DOHH2 (cell line): ENCODE data around the gene SEC31A.

Source experiments
- CTCF ChIP-seq: fragments of 200-600 bp; sonication (generic); IDR thresholded peaks from one replicate; pipeline ENCODE4 v1.5.1; 2014; ENCODE audit warnings: antibody characterized with exemption, mild to moderate bottlenecking, low read depth, low read length; ENCODE audit not compliant: poor library complexity, severe bottlenecking
- EZH2phosphoT487 ChIP-seq: fragments of 200-600 bp; sonication (generic); IDR thresholded peaks from 2 replicates; pipeline ENCODE4 v1.6.1; 2017; ENCODE audit warnings: borderline replicate concordance, mild to moderate bottlenecking, antibody characterized with exemption, low read length, moderate library complexity, mixed read lengths

GRCh38 chr4:82801910-82802521 lies 88.9 kb downstream of the SEC31A start:
- TF ChIP-seq CTCF: peak; percentile 57
- TF ChIP-seq EZH2phosphoT487: no peak
